HL-60/S4 treated with phorbol 12-myristate 13-acetate at 8.2 ng/mL for 4 days and 3 days (cell line): ENCODE measurements around the gene DENND2C.
"Not testable (repeated sequence)": the region's sequence is repeated elsewhere in the genome, so short reads cannot be mapped to it uniquely, and the experiment has no call there.

ENCODE experiments used
- in situ Hi-C: fragments of 300-500 bp; cut with MboI; formaldehyde crosslinking; loops from 2 replicates; pipeline ENCODE4 v1.15.0; 2022; ENCODE audit warnings: low sequenced_read_pairs

The DENND2C gene

DNA sequence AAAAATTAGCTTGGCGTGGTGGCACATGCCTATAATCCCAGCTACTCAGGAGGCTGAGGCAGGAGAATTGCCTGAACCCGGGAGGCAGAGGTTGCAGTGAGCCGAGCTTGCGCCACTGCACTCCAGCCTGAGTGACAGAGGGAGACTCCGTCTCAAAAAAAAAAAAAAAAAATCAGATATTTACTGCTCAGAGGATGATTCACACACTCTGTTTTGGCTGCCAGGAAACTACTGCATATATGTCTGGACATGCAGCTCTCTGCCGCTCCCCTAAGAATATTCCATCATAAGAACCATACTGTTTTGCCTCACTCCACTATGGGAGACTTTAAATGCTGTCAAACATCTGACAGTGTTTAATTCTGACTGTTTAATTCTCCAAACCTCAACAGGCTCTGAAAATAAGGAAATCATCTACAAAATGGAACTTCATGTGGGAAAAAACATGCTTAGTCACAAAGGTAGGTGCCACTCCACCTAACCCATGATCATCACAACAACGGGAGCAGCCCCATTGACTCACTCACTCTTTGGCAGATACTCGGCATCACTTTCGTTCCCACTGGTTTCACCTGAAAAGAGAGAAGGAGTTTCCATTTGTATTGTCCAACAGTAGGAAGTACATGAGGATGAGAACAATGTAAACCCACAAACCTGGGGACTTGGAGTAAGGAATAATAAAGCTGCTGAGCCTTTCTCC, 59.2 kb downstream of the DENND2C start:
- in situ Hi-C loops = no loop called here

DNA sequence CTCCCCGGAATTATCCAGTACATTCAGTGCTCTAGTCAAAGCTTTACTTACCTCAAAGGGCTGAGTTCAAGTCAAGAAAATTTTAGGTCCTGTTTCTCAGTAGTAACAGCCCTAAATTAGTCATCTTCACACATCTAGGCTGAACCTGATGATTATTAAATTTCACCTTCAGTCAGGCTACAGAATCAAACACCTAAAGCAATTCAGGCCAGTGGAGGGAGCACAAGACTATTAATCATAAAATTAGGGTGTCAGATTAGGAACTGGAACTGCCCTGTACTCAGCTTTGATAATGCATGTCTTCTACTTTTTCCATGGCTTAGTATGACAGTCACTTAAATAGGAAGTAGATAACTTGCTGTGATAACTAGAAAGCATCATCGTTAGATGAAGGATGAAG, 60.0 kb downstream of the DENND2C start:
- in situ Hi-C loops = no loop called here

- in situ Hi-C loops = no loop called here
Observed at GRCh38 chr1:114609026-114609425, 60.8 kb downstream of the DENND2C start.

GRCh38 chr1:114607223-114607622, 62.6 kb downstream of the DENND2C start:
- in situ Hi-C loops = no loop called here

- in situ Hi-C loops = no loop called here
Observed at GRCh38 chr1:114597949-114598348, 71.9 kb downstream of the DENND2C start.

- in situ Hi-C loops = no loop called here
Observed at GRCh38 chr1:114595602-114596001, 74.2 kb downstream of the DENND2C start.

GRCh38 chr1:114594046-114594445, 75.8 kb downstream of the DENND2C start:
- in situ Hi-C loops = no loop called here

DNA sequence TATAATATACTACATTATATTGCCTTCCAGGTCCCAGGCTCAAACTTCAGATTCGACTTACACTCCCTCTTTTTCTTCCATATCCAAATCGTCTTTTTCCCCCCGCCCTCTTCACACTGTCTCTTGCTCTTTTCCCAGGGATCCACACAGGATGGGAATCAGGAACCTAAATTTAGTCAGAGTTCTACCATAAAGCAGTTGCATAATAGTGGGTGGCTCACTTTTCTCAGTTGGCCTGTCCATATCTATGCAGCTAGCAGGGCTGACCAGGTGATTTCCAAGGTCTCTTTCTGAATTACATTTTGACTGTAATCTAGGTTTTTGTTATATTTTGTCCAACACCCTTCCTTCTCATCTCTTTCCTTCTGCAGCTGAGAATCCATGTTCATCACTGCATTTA, 80.7 kb downstream of the DENND2C start:
- in situ Hi-C loops = no loop called here

- in situ Hi-C loops = no loop called here
Observed at GRCh38 chr1:114588196-114588689, 81.6 kb downstream of the DENND2C start.

GRCh38 chr1:114587203-114587991, 82.5 kb downstream of the DENND2C start:
- in situ Hi-C loops = no loop called here

DNA sequence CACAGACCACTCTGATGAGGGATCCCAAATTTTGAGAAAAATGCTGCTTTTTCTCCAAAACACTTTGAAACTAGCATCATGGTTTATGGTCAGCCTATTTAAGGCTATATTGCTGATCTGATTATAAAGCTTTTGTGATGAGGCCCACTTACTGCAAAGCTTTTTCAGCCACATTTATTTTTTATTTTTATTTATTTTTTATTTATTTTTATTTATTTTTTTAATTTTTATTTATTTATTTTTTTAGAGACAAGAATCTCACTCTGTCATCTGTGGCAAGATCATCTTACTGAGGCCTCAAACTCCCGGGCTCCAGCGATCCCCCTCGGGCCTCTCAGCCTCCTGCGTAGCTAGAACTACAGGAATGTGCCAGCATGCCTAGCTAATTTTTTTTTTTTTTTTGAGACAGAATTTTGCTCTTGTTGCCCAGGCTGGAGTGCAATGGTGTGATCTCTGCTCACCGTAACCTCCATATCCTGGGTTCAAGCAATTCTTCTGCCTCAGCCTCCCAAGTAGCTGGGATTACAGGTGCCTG, 83.3 kb downstream of the DENND2C start:
- in situ Hi-C loops = no loop called here

DNA sequence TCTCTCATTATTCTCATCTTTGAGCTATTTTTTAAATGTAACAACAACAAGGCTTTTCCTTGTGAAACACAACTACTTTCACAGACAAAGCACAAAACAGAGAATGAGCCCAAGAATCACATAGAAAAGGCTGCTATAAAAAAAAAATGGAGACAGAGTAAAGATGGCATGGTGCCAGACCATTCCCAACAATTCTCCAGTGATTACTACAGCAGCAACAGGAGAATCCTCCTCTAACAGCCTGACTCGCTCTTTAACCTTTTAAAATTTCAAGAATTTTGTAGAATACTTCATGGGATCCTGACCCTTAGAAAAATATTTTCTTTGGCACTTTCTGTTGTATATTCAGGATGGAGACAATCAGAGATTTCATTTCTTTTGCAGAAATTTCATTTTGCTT, 84.6 kb downstream of the DENND2C start:
- in situ Hi-C loops = no loop called here

GRCh38 chr1:114581335-114582287, 88.2 kb downstream of the DENND2C start, which contains the start of gene BCAS2:
BCAS2 (minus strand) TSS chr1:114581615; CDS start chr1:114581591, 24 bp downstream.
- in situ Hi-C loops = no loop called here

DNA sequence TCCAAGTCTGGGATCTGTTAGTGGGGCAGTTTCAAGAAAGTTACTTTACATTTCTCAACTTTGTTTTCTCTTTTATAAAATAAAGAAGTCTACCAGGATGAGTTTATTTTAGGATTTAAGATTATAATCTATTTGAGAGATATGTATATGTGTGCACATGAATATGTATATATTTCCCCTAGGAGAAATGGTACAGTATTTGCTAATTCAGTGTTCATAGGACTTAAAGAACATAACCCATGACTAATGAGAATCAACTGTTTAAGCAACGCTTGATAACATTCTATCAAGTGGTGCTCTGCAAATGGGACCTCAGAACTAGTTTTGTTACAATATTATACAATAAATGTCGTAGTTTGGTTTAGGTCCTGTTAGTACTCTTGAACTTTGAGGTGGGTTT, 95.5 kb downstream of the DENND2C start:
- in situ Hi-C loops = no loop called here

GRCh38 chr1:114564141-114564540, 105.7 kb downstream of the DENND2C start:
- in situ Hi-C loops = no loop called here

DNA sequence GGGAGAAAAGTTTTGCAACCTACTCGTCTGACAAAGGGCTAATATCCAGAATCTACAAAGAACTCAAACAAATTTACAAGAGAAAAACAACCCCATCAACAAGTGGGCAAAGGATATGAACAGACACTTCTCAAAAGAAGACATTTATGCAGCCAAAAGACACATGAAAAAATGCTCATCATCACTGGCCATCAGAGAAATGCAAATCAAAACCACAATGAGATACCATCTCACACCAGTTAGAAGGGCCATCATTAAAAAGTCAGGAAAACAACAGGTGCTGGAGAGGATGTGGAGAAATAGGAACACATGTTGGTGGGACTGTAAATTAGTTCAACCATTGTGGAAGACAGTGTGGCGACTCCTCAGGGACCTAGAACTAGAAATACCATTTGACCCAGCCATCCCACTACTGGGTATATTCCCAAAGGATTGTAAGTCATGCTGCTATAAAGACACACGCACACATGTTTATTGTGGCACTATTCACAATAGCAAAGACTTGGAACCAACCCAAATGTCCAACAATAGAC, 106.8 kb downstream of the DENND2C start:
- in situ Hi-C loops = not testable (repeated sequence)

GRCh38 chr1:114561333-114561732, 108.5 kb downstream of the DENND2C start:
- in situ Hi-C loops = no loop called here

DNA sequence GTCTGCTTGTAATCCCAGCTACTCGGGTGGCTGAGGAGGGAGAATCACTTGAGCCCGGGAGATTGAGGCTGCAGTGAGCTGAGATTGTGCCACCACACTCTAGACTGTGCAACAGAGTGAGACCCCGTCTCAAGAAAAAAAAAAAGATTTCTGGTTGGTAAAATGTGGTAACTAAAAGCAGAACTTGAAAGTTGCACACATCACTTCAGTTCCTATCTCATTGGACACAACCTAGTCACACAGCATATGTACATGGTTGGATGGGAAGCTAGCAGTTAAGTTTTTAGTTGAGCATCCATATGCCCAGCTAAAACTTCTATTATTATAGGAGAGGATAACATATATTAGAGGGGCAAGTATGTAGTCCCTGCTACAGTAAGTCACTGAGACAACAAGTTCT, 110.5 kb downstream of the DENND2C start:
- in situ Hi-C loops = no loop called here

- in situ Hi-C loops = no loop called here
Observed at GRCh38 chr1:114558544-114558943, 111.3 kb downstream of the DENND2C start.

- in situ Hi-C loops = no loop called here
Observed at GRCh38 chr1:114554577-114554976, 115.3 kb downstream of the DENND2C start.
